Measurements from ENCODE around the gene SEMA4B.

Gene SEMA4B

GRCh38 chr15:90266061-90266431 is 64.9 kb downstream of the SEMA4B start:
- Histone ChIP-seq H3K27me3 (ENCODE audit: insufficient read depth, poor library complexity, severe bottlenecking) (no peaks in the 10 kb centered on the region), H3K27ac (replicated peaks) (peak overlapping the region; percentile 94), H3K4me3 (replicated peaks; ENCODE audit: insufficient read depth, low read length) (peak overlapping the region; percentile 81)
- DNase-seq (ENCODE audit: low read depth in 1 of 2, low spot score in 1 of 2) = peak in 1 of 2 experiments; percentile 29
- no peak for TF ChIP-seq GABPA (IDR thresholded peaks at IDR 0.05; ENCODE audit: low read depth)

- Histone ChIP-seq H3K27ac (replicated peaks) (peak overlapping the region; percentile 94), H3K27me3 (ENCODE audit: insufficient read depth, poor library complexity, severe bottlenecking) (no peaks in the 10 kb centered on the region), H3K4me3 (replicated peaks; ENCODE audit: insufficient read depth, low read length) (peak overlapping the region; percentile 81)
- TF ChIP-seq POLR2AphosphoS5 (IDR thresholded peaks at IDR 0.05; ENCODE audit: low read depth) (no peak), REST (IDR thresholded peaks at IDR 0.05; ENCODE audit: insufficient replicate concordance, low read depth) (no peak), SPI1 (IDR thresholded peaks at IDR 0.05; ENCODE audit: borderline replicate concordance, low read depth) (no peak), GABPA (IDR thresholded peaks at IDR 0.05; ENCODE audit: low read depth) (no peak), CTCF (IDR thresholded peaks at IDR 0.05; ENCODE audit: insufficient read depth, low read length) (no peak)
- peak in 1 of 2 experiments; percentile 12 for DNase-seq (ENCODE audit: low read depth in 1 of 2, low spot score in 1 of 2)
These were observed 65.4 kb downstream of the SEMA4B start for GRCh38 chr15:90266485-90266884.

GRCh38 chr15:90268415-90268814 is 67.3 kb downstream of the SEMA4B start:
- TF ChIP-seq CTCF (IDR thresholded peaks at IDR 0.05; ENCODE audit: insufficient read depth, low read length) (no peak), POLR2AphosphoS5 (IDR thresholded peaks at IDR 0.05; ENCODE audit: low read depth) (no peak), SPI1 (IDR thresholded peaks at IDR 0.05; ENCODE audit: borderline replicate concordance, low read depth) (no peak), REST (IDR thresholded peaks at IDR 0.05; ENCODE audit: insufficient replicate concordance, low read depth) (no peak), GABPA (IDR thresholded peaks at IDR 0.05; ENCODE audit: low read depth) (no peak)
- H3K27me3 ChIP-seq (ENCODE audit: insufficient read depth, poor library complexity, severe bottlenecking) = no peaks in the 10 kb centered on the region
- no peak overlapping the region for H3K4me3 ChIP-seq (replicated peaks; ENCODE audit: insufficient read depth, low read length)
- no peak for DNase-seq (ENCODE audit: low read depth in 1 of 2, low spot score in 1 of 2)
- no peak overlapping the region for H3K27ac ChIP-seq (replicated peaks)

- TF ChIP-seq CTCF (IDR thresholded peaks at IDR 0.05; ENCODE audit: insufficient read depth, low read length) (no peak), SPI1 (IDR thresholded peaks at IDR 0.05; ENCODE audit: borderline replicate concordance, low read depth) (no peak)
- Histone ChIP-seq H3K4me3 (replicated peaks; ENCODE audit: insufficient read depth, low read length) (no peak overlapping the region), H3K27me3 (ENCODE audit: insufficient read depth, poor library complexity, severe bottlenecking) (no peaks in the 10 kb centered on the region), H3K27ac (replicated peaks) (no peak overlapping the region)
- DNase-seq (ENCODE audit: low read depth in 1 of 2, low spot score in 1 of 2) = no peak
These were observed 69.5 kb downstream of the SEMA4B start for GRCh38 chr15:90270502-90271150.

All from HL-60 (cell line).